Breast epithelium (tissue), 4 donors: ENCODE data around the gene EVL. TPM values are rescaled to one million over a fixed set of nuclear protein-coding genes. Genes with fewer than 3 reads are reported as not detected.

Experiments
- DNase-seq, 2 donors: peaks; one replicate each; pipeline ENCODE4 v3.0.0-alpha.2; 2019; ENCODE audit warnings: low spot score in 2 of 2
- H3K27ac ChIP-seq, 2 donors: fragments of 200-600 bp; sonication (generic) in 1 of 2; one replicate each; pipeline ENCODE4 v1.5.1; 2016 to 2019; ENCODE audit warnings: mild to moderate bottlenecking in 1 of 2
- H3K27me3 ChIP-seq, 2 donors: fragments of 200-600 bp; sonication (generic) in 1 of 2; one replicate each; pipeline versions ENCODE4 v1.5.1 to v1.6.0; 2017 to 2019; ENCODE audit warnings: control low read depth in 1 of 2, mild to moderate bottlenecking in 1 of 2
- H3K36me3 ChIP-seq: fragments of 200-600 bp; one replicate; pipeline ENCODE4 v1.5.1; 2019
- H3K4me1 ChIP-seq, 2 donors: fragments of 200-600 bp; sonication (generic); one replicate each; pipeline ENCODE4 v1.5.1; 2016 to 2019; ENCODE audit warnings: control low read depth in 1 of 2
- H3K4me3 ChIP-seq, 3 donors: fragments of 200-600 bp; sonication (generic); 1 replicate in 2 of 3; 2 replicates in 1 of 3; pipeline ENCODE4 v1.5.1; 2016 to 2019; ENCODE audit warnings: mild to moderate bottlenecking in 3 of 3, moderate library complexity in 2 of 3
- H3K9me3 ChIP-seq, 2 donors: fragments of 200-600 bp; sonication (generic) in 1 of 2; one replicate each; pipeline ENCODE4 v1.5.1; 2016 to 2019; ENCODE audit warnings: control low read depth in 1 of 2
- CTCF ChIP-seq, 3 donors: fragments of 450-650 bp; IDR thresholded peaks; one replicate each; pipeline ENCODE4 v1.5.1; 2016 to 2017; ENCODE audit warnings: antibody characterized with exemption in 3 of 3, mild to moderate bottlenecking in 3 of 3, moderate library complexity in 3 of 3
- POLR2A ChIP-seq: fragments of 450-650 bp; IDR thresholded peaks from one replicate; pipeline ENCODE4 v1.6.1; 2016; ENCODE audit warnings: antibody characterized with exemption, mild to moderate bottlenecking, moderate library complexity
- POLR2AphosphoS5 ChIP-seq, 3 donors: sonication (generic); formaldehyde crosslinking; IDR thresholded peaks; one replicate each; pipeline ENCODE4 v1.6.1; 2017; ENCODE audit warnings: antibody characterized with exemption in 3 of 3
- intact Hi-C: fragments of 100-400 bp; cut with DNase I; formaldehyde crosslinking; loops from one replicate; pipeline ENCODE4 v1.15.1; 2023; ENCODE audit warnings: low total_unique reads
- total RNA-seq, 3 donors: library from RNA; depleted of rRNA; stranded (reverse); fragments of >200 nt; gene quantifications; one replicate each; pipeline ENCODE4 v1.1.0, GENCODE V29; 2016

EVL gene
- total RNA-seq, 3 donors from 2014 or later = 50.7 to 116 (median 107) TPM

GRCh38 chr14:100142073-100143040 is 77.1 kb downstream of the EVL start:
- intact Hi-C loops = no loop called here
- H3K36me3 ChIP-seq = no peaks in the 10 kb centered on the region
- H3K27me3 ChIP-seq = no peaks in the 10 kb centered on the region
- H3K4me1 ChIP-seq = peaks cover 0 to 9% of the 10 kb centered on the region in 2 donors
- no peaks in the 10 kb centered on the region for H3K9me3 ChIP-seq
- H3K27ac ChIP-seq = peak overlapping the region; percentile 45 to 69
- TF ChIP-seq CTCF (IDR thresholded peaks at IDR 0.05) (no peak), POLR2A (no peak), POLR2AphosphoS5 (IDR thresholded peaks at IDR 0.05) (peak in 1 of 3 donors; percentile 44)
- H3K4me3 ChIP-seq = no peak overlapping the region
- no peak for DNase-seq

DNA sequence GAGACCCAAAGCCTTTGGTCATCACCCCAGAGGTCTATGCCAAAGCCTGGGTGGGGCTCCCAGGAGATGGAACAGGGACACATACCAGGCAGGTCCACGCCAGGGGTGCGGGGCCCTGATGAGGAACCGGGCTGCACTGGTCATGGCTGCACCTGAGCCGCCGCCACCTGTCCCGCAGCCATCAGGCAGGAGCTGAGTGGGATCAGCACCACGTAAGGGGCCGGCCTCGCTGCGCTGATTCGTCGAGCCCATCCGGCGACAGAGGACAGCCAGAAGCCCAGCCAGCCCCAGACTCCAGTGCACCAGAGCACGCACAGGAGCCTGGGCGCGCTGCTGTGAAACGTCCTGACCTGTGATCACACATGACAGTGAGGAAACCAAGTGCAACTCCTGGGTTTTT is 78.3 kb downstream of the EVL start:
- H3K36me3 ChIP-seq = no peaks in the 10 kb centered on the region
- intact Hi-C loops = no loop called here
- no peak overlapping the region for H3K4me3 ChIP-seq
- TF ChIP-seq POLR2A (no peak), CTCF (IDR thresholded peaks at IDR 0.05) (no peak), POLR2AphosphoS5 (IDR thresholded peaks at IDR 0.05) (no peak)
- H3K4me1 ChIP-seq = peaks cover 6 to 9% of the 10 kb centered on the region in 2 donors
- no peaks in the 10 kb centered on the region for H3K27me3 ChIP-seq
- DNase-seq = no peak
- no peaks in the 10 kb centered on the region for H3K9me3 ChIP-seq
- no peak overlapping the region for H3K27ac ChIP-seq

- no peak overlapping the region for H3K27ac ChIP-seq
- H3K4me1 ChIP-seq = peaks cover 6 to 9% of the 10 kb centered on the region in 2 donors
- H3K4me3 ChIP-seq = no peak overlapping the region
Measured at GRCh38 chr14:100143934-100144333, 78.7 kb downstream of the EVL start.

DNA sequence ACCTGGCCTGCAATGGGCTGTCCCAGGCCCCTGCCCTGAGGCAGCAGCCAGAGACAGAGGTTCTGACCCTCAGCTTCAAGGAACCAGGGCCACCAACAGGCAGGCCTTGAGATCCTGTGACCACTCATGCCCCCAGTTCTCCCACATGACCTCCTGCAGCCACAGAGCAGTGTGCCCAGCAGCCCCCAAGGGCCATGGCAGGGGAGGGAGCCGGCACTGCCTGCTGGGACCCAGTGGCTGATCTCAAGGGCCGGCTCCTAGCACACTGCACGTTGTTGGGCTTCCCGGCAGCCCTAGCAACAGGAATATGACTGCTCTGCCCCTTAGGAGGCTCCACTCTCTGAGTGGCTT is 79.4 kb downstream of the EVL start:
- peak overlapping the region; percentile 36 to 43 for H3K27ac ChIP-seq
- H3K9me3 ChIP-seq = no peaks in the 10 kb centered on the region
- intact Hi-C loops = no loop called here
- H3K4me3 ChIP-seq = no peak overlapping the region
- TF ChIP-seq POLR2A = no peak
- TF ChIP-seq CTCF (IDR thresholded peaks at IDR 0.05) = no peak
- TF ChIP-seq POLR2AphosphoS5 (IDR thresholded peaks at IDR 0.05) = no peak
- H3K27me3 ChIP-seq = no peaks in the 10 kb centered on the region
- no peak for DNase-seq
- peaks cover 11 to 12% of the 10 kb centered on the region in 2 donors for H3K4me1 ChIP-seq
- H3K36me3 ChIP-seq = no peaks in the 10 kb centered on the region

More at GRCh38 chr14:100143934-100144333, 78.7 kb downstream of the EVL start:
- TF ChIP-seq POLR2A (no peak), CTCF (IDR thresholded peaks at IDR 0.05) (no peak), POLR2AphosphoS5 (IDR thresholded peaks at IDR 0.05) (no peak)
- no peaks in the 10 kb centered on the region for H3K27me3 ChIP-seq
- DNase-seq = no peak
- intact Hi-C loops = no loop called here
- H3K36me3 ChIP-seq = no peaks in the 10 kb centered on the region
- H3K9me3 ChIP-seq = no peaks in the 10 kb centered on the region

DNA sequence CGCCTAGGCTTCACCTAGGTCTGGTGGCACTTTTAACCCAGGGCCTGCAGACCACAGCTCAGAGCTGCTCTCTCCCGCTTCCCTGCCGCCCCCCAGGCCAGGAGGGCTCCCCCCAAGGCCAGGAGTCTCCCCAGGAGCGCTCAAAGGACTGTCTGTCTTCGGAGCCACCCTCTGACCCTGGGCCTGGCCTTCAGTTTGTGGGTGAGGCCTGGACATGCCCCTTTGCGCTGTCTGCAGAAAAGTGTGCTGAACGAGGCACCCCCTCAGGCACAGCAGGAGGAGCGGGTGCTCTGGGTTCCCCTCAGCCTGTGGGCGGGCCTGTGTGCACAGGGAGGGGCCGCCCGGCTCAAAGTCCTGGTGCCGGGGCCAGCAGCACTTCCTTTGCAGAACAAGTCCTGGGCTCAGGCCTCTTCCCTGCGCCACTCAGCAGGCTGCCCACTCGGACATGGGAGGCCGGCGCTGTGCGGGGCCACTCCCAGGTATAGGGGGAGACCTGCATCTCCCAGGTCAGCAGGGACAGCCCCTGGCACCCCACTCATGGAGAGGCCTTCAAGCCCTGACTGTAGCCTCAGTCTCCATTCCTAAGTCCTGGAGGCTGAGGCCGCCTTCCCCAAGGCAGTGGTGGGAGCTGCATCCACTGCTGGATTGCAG is 79.9 kb downstream of the EVL start:
- no peaks in the 10 kb centered on the region for H3K27me3 ChIP-seq
- peaks cover 13 to 14% of the 10 kb centered on the region in 2 donors for H3K4me1 ChIP-seq
- TF ChIP-seq CTCF (IDR thresholded peaks at IDR 0.05) = no peak
- no peak overlapping the region for H3K4me3 ChIP-seq
- no peaks in the 10 kb centered on the region for H3K9me3 ChIP-seq
- DNase-seq = no peak
- no peaks in the 10 kb centered on the region for H3K36me3 ChIP-seq
- intact Hi-C loops = no loop called here
- peak overlapping the region; percentile 36 to 43 for H3K27ac ChIP-seq
